Stromal cell of bone marrow (primary cell): ENCODE results near the gene CD7.
A peak's percentile ranks its signal among the peaks of the same experiment; 100 is the strongest.
"Not testable (repeated sequence)": the region's sequence is repeated elsewhere in the genome, so short reads cannot be mapped to it uniquely, and the experiment has no call there.

ENCODE experiments used
- DNase-seq: peaks from one replicate; pipeline ENCODE4 v3.0.0-alpha.2; 2012; ENCODE audit warnings: low read depth

Gene CD7

DNA sequence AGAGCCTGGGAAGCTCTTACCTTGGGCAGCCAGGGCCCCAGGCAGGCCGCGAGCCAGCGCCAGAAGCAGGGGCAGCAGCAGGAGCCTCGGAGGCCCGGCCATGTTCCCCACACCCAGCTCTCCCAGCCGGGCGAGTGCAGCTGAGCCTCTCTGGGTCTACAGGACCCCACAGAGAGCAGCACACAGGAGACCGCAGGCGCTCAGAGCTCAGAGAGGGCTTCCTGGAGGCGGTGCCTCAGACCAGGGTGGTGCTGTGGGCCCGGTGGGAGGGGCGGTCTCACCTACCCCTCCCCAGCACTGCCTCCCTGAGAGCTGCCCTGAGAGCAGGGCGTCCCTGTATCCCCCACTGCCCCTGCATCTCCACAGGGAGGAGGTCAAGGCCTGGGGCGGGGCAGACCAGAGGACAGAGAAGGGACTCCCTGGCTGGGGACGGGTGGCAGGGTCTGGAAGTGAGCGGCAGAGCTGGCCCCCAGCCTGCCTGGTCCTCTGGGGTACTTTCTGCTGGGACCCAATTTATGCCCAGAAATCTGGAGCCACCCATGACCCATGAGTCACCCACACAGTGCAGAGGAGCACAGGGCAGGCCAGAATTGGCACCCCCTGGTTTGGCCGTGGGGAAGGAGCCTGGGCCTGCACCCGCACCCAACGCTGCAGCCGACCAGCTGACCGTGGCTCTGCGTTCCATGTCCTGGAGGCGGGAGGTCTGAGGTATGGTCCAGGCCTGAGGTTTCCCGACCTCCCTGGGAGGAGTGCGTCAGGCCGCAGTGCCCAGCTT lies at the start of gene CD7:
CD7 (minus strand) TSS at position 215 of the 775 bp plus-strand sequence; CDS start at position 102, 113 bp downstream.
- no peak for DNase-seq

- DNase-seq: no peak
These were observed 49.3 kb upstream of the CD7 start for GRCh38 chr17:82366749-82367148.

DNA sequence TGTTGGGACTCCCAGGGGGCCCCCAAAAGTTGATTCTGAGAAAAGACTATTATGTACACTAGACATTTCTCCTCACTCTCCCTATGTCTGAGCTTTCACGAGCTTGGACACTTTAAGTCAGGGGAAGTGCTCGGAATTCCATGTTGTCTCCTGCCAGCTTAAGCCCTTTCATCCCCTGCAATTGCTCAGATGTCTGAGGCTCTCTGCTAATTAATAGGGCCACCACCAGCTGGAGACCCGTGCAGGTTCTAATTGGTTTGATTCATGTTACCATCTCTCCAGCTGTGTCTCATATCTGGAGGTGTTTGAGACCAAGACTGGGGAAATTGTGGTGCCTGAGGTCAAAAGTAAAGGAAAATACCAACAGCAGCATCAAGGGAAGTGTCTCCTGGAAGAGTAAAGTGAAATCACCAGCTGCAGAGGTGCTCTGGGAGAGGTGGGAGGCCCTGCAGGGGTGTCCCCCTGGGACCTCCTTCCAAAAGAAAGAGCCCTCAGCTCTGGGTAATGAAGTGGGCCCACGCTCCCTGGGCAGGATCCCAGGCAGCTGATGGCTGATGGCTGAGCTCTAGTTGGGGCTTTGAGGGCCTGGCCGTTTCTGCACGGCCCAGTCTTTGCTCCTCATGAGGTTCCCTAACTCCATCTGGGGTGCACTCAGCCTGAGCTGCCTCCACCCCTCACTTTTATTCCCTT lies 48.3 kb upstream of the CD7 start:
- no peak for DNase-seq

GRCh38 chr17:82361885-82362633 lies 44.7 kb upstream of the CD7 start:
- DNase-seq: no peak

GRCh38 chr17:82359451-82360074 lies 42.2 kb upstream of the CD7 start:
- DNase-seq: not testable (repeated sequence)

GRCh38 chr17:82358465-82359350 lies 41.3 kb upstream of the CD7 start, which contains the start of gene TEX19:
TEX19 (plus strand) TSS chr17:82359247; CDS start chr17:82362151, 2,904 bp downstream.
- DNase-seq: no peak

- no peak for DNase-seq
These were observed 40.0 kb upstream of the CD7 start for GRCh38 chr17:82357394-82357793.

DNA sequence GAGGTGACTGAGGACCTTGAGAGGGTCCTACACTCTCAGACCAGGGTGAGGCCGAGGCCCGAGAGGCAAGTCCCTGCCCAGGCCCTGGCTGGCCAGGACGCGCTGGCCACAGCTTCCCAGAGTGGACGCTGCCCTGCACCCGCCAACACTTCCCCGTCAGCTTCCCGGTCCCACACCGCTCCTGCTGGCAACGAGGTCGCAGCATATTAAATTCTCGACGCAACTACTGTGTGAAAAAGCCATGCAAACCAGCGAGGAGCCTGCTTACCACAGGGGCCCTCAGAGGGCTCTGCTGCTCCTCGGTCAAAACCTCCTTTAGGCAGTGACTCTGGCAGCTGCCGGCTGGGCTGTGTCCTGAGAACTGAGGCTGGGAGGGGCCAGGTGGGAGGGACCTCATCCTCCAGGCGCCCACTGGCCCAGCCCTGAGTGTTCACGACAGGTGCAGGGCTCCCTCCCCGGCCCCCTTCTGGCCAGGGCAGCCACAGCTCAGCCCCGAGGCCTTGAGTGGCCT lies 39.5 kb upstream of the CD7 start:
- DNase-seq: no peak

DNA sequence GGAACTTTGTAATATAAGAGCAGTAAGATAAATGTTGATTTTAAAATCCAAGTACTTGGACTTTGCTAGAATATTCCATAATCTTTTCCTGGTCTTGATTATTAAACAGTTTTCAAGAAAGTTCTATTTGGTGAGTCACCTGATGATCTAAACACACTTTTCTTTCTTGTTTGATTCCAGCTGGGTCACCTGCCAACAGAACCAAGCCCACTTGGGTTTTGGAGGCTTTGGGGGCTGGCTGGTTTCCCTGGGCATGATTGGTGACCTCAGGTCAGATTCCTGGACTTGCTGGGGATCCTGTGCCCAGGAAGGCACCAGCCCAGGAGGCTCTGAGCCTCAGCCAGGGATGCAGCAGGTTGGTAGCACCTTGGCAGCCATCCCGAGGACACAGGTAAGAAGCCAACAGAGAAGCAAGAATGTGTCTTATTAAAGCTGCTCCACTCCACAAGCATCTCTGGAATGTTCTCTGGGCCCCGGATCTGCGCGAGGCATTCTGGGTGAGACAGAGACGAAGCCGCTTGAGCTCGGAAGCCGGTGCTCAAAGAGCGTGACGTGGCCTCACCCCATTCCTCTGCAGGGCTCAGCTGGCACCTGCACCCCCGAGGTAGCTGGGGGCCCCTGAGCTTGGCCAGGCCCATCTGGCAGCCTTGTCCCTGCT lies 38.5 kb upstream of the CD7 start:
- DNase-seq: no peak

DNA sequence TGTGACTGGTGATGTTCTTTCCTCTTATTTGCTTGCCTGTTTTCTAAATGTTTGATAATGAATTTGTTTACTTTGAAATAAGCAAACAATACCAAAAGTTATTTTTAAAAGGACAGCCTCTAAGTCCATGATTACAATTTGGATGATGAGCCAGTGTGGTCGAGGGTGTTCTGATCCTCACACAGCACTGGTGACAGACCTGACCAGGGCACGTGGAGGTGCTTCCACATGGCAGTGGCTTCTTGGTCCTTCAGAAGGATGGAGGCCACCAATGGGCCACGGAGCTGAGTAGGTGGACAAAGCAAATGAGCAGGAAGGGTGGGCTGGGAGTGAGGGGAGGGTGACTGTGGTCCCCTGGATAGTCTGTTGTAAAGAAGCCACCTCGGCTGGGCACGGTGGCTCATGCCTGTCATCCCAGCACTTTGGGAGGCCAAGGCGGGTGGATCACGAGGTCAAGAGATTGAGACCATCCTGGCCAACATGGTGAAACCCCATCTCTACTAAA lies 37.4 kb upstream of the CD7 start:
- no peak for DNase-seq

- DNase-seq: no peak
These were observed 36.1 kb upstream of the CD7 start for GRCh38 chr17:82353484-82353883.

GRCh38 chr17:82351713-82352488 lies 34.5 kb upstream of the CD7 start:
- peak; percentile 66 for DNase-seq

GRCh38 chr17:82351254-82351712 lies 33.9 kb upstream of the CD7 start:
- DNase-seq: no peak

DNA sequence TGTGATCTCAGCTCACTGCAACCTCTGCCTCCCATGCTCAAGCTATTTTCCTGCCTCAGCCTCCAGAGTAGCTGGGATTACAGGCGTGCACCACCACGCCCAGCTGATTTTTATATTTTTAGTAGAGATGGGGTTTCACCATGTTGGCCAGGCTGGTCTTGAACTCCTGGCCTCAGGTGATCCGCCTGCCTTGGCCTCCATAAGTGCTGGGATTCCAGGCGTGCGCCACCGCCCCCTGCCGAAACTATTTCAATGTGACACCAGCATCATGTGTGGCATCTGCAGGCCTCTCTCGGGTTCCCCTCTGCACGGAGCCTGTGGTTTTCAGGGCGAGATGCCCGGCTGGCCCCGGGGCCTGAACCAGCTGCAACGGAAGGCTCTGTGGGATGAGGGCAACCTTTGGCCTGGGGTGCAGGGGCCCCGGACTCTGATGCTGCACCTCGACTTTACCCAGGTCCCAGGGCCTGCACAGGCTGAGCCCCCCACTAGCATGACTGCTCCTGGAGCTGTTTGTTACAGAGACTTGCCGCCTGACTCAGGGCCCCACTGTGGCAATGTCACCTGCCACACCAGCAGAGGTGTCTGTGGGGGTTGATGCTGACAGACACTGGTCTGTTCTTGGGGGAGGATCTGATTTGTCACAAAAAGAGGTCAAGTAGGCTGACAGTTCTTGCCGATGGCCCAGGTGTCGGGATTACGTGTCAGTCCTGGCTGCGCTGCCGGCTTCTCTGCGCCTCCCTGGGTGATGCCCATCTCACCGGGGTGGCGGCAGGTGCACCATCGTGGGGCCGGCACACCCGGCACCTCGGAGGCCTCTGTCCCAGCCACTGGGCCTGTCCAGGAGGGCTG lies 33.0 kb upstream of the CD7 start:
- DNase-seq: no peak

- DNase-seq: no peak
These were observed 31.9 kb upstream of the CD7 start for GRCh38 chr17:82349287-82349701.

GRCh38 chr17:82348866-82349265 lies 31.5 kb upstream of the CD7 start:
- DNase-seq: no peak

GRCh38 chr17:82348434-82348833 lies 31.0 kb upstream of the CD7 start:
- no peak for DNase-seq

- not testable (repeated sequence) for DNase-seq
These were observed 30.6 kb upstream of the CD7 start for GRCh38 chr17:82347994-82348393.
